GM19468 (cell line): ENCODE data around the gene ATP1A2.
"Not testable (repeated sequence)": the region's sequence is repeated elsewhere in the genome, so short reads cannot be mapped to it uniquely, and the experiment has no call there.

Experiments
- ATAC-seq: cut with Tn5 transposase; IDR thresholded peaks from one replicate; pipeline ENCODE4 v1.9.1; 2021; ENCODE audit warnings: mild to moderate bottlenecking, moderate library complexity, moderate number of reproducible peaks; ENCODE audit not compliant: unreplicated experiment; ENCODE audit errors: extremely low read depth

Gene ATP1A2

GRCh38 chr1:160120797-160121196 is 5.2 kb downstream of the ATP1A2 start:
- ATAC-seq, result no peak

- ATAC-seq, result no peak
Observed at GRCh38 chr1:160121388-160121787, 5.8 kb downstream of the ATP1A2 start.

- no peak for ATAC-seq
Observed at GRCh38 chr1:160122978-160123495, 7.5 kb downstream of the ATP1A2 start.

- no peak for ATAC-seq
Observed at GRCh38 chr1:160123726-160124125, 8.2 kb downstream of the ATP1A2 start.

- ATAC-seq, result no peak
Observed at GRCh38 chr1:160124705-160125478, 9.3 kb downstream of the ATP1A2 start.

GRCh38 chr1:160125746-160126145 is 10.2 kb downstream of the ATP1A2 start:
- ATAC-seq, result no peak

GRCh38 chr1:160126342-160126741 is 10.8 kb downstream of the ATP1A2 start:
- not testable (repeated sequence) for ATAC-seq

- no peak for ATAC-seq
Observed at GRCh38 chr1:160127381-160127780, 11.8 kb downstream of the ATP1A2 start.

GRCh38 chr1:160127865-160128523 is 12.4 kb downstream of the ATP1A2 start:
- no peak for ATAC-seq

- no peak for ATAC-seq
Observed at GRCh38 chr1:160128636-160129035, 13.1 kb downstream of the ATP1A2 start.

GRCh38 chr1:160129046-160129445 is 13.5 kb downstream of the ATP1A2 start:
- no peak for ATAC-seq

GRCh38 chr1:160129558-160129957 is 14.0 kb downstream of the ATP1A2 start:
- ATAC-seq, result no peak

GRCh38 chr1:160129966-160130365 is 14.4 kb downstream of the ATP1A2 start:
- no peak for ATAC-seq

GRCh38 chr1:160130486-160130885 is 14.9 kb downstream of the ATP1A2 start:
- no peak for ATAC-seq

GRCh38 chr1:160130939-160131338 is 15.4 kb downstream of the ATP1A2 start:
- no peak for ATAC-seq

GRCh38 chr1:160131803-160132565 is 16.4 kb downstream of the ATP1A2 start:
- ATAC-seq, result no peak

- no peak for ATAC-seq
Observed at GRCh38 chr1:160133990-160134770, 18.6 kb downstream of the ATP1A2 start.

GRCh38 chr1:160134791-160135572 is 19.4 kb downstream of the ATP1A2 start:
- no peak for ATAC-seq
